ENCODE data around the gene TAF5L. TPM values are rescaled to one million over a fixed set of nuclear protein-coding genes. Genes with fewer than 3 reads are reported as not detected.
"Not testable (repeated sequence)": the region's sequence is repeated elsewhere in the genome, so short reads cannot be mapped to it uniquely, and the experiment has no call there.

The TAF5L gene
- total RNA-seq, 1 donor from 2014 or later: 18.6 TPM

- DNase-seq: no peak
Measured at GRCh38 chr1:229567109-229567868, 58.6 kb downstream of the TAF5L start.

GRCh38 chr1:229563701-229564100 lies 62.2 kb downstream of the TAF5L start:
- peak; percentile 16 for DNase-seq

- DNase-seq: no peak
Measured at GRCh38 chr1:229563241-229563640, 62.7 kb downstream of the TAF5L start.

- DNase-seq: no peak
Measured at GRCh38 chr1:229562686-229563085, 63.2 kb downstream of the TAF5L start.

GRCh38 chr1:229561141-229561540 lies 64.8 kb downstream of the TAF5L start:
- DNase-seq: no peak

GRCh38 chr1:229560124-229560523 lies 65.8 kb downstream of the TAF5L start:
- not testable (repeated sequence) for DNase-seq

GRCh38 chr1:229559336-229559801 lies 66.6 kb downstream of the TAF5L start:
- not testable (repeated sequence) for DNase-seq

- DNase-seq: peak; percentile 99
Measured at GRCh38 chr1:229558460-229559335, 67.2 kb downstream of the TAF5L start, which contains the start of gene ABCB10. Gene ABCB10 (minus strand): TSS chr1:229558707. CDS start chr1:229558652, 55 bp downstream.

- peak; percentile 48 for DNase-seq
Measured at GRCh38 chr1:229557913-229558414, 68.0 kb downstream of the TAF5L start.

GRCh38 chr1:229557200-229557850 lies 68.6 kb downstream of the TAF5L start:
- DNase-seq: no peak

- peak; percentile 29 for DNase-seq
Measured at GRCh38 chr1:229554886-229555621, 70.9 kb downstream of the TAF5L start.

- no peak for DNase-seq
Measured at GRCh38 chr1:229553621-229554130, 72.2 kb downstream of the TAF5L start.

- DNase-seq: no peak
Measured at GRCh38 chr1:229552732-229553131, 73.2 kb downstream of the TAF5L start.

- no peak for DNase-seq
Measured at GRCh38 chr1:229550812-229551567, 74.9 kb downstream of the TAF5L start.

GRCh38 chr1:229547542-229547941 lies 78.4 kb downstream of the TAF5L start:
- DNase-seq: no peak

GRCh38 chr1:229544587-229544986 lies 81.3 kb downstream of the TAF5L start:
- no peak for DNase-seq

All from tongue (tissue), 2 donors.